Neural cell (in vitro differentiated cells): Measurements from ENCODE around the gene PHLPP2.

ENCODE experiments used
- CTCF ChIP-seq: fragments of 450-650 bp; IDR thresholded peaks from 2 replicates; pipeline ENCODE4 v1.5.1; 2014; ENCODE audit warnings: antibody characterized with exemption, mild to moderate bottlenecking, moderate library complexity; ENCODE audit not compliant: poor library complexity, severe bottlenecking
- EZH2 ChIP-seq: fragments of 200-600, 300-800 bp; shearing (Covaris generic), sonication (generic); IDR thresholded peaks from 2 replicates; pipeline ENCODE4 v1.6.1; 2014; ENCODE audit warnings: antibody characterized with exemption, low read length, borderline replicate concordance, mild to moderate bottlenecking; ENCODE audit not compliant: insufficient read depth, poor library complexity, severe bottlenecking
- MXI1 ChIP-seq: fragments of 450-650 bp; conservative IDR thresholded peaks from 2 replicates; pipeline ENCODE4 v1.6.1; 2014; ENCODE audit warnings: antibody characterized with exemption, mild to moderate bottlenecking; ENCODE audit not compliant: poor library complexity, severe bottlenecking
- SMC3 ChIP-seq: fragments of 450-650 bp; conservative IDR thresholded peaks from 2 replicates; pipeline ENCODE4 v1.6.1; 2014; ENCODE audit warnings: antibody characterized with exemption, mild to moderate bottlenecking, moderate library complexity; ENCODE audit not compliant: poor library complexity

DNA sequence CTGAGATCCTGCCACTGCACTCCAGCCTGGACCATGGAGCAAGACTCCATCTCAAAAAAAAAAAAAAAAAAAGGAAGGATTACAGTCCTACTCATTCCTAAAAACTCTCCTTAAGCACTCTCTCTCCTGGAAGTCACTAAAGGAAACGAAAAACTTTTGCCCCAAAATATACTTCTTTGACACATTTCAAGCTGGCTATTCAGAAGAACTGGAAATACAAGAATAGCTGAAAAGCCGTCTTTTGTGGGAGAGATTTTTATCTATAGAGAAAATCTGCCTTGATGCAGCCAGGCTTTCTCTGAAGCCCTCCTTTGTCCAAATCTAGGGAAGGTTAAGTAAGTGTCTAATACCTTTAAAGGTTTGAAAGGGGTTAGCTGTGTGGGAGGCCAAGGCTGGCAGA, 115.4 kb downstream of the PHLPP2 start:
- TF ChIP-seq CTCF (no peak), MXI1 (no peak), SMC3 (no peak), EZH2 (no peak)
